HUDEP-2 (cell line): ENCODE results near the gene MARCHF11.

ENCODE experiments used
- DNase-seq, 76 experiments: peaks; one replicate each; lab custom pipeline; 2025; ENCODE audit not compliant: unreplicated experiment in 76 of 76; lab: John Stamatoyannopoulos, UW

The MARCHF11 gene

DNA sequence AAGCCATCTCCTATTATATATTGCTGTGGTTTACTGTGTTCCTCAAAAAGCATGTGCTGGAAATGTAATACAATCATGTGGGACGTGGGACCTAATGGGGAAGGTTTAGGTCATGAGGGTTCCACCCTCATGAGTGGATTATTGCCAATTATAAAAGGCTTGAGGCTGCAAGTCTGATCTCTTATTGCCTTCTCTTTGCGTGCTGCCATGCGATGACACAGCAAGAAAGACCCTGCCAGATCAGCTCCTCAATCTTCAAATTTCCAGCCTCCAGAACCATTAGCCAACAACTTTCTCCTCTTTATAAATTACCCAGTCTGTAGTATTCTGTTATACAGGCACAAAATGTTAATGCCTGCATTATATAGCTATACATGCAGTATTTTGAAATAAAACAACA, 45.4 kb downstream of the MARCHF11 start:
- DNase-seq = no peak

DNA sequence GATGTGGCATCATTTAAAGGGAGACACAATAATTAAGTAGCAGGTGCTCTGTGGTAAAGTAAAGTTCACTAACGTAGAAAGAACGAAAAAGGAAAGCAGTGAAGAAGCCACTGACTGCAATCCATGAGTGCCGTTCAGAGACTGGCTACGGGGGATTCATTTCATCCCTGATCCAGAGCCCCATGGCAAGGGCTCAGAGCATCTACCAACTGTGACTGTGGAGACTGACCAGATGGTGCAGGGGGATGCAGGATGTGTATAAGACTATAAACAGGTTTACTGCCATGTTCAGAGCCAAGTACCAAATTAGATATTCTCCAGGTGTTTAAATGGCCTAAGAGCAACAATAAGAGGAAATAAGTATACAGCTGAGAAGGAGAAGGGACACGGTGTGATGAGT, 47.7 kb downstream of the MARCHF11 start:
- DNase-seq = no peak

DNA sequence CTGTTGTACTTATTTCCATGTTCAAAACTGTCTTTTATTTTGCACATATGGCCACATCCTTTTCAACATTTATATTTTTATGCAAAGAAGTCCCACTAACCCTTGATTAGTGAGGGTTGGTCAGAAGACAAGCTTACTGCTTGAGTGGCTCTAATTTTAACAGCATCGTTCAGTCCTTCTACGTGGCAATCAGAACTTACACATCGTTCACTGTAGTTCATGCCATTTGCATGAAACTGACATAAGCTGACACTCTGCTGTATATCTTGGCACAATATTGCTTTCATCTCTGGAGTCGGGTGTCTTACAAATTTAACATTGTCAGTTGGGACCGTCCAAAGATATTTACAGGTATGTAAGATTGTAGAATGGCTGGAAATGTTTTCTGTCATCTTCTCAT, 50.6 kb downstream of the MARCHF11 start:
- DNase-seq = no peak

DNA sequence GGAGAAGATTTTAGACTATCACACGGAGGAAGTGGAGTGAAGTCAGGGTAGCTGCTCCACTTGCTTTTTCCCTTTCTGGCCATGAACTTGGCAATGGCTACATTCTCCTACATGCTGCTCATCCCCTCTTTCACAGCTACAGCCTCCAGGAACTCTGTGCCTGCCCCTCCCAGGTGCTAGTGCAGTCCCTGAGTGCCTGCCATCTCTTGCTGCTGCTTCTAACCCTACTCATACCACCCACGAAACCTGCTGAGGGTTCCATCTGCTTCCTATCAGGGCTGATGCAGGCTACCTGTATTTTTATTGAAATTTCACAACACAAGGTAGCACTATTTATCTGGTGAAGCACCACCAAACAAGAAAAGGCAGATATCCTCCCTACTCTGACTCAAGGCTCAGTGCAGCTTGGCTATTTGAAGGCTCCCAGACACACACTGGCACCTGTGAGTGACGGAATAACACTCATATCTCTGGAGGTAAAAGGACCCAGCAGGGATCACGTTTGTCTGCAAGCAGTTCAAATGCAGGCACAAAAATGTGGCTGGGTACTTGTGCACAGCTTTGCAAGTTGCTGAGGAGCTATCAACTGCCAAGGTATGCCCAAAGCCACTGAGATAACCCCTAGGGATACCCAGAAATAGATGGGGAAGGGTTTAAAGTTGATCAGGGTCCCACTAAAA, 51.6 kb downstream of the MARCHF11 start:
- no peak for DNase-seq

DNA sequence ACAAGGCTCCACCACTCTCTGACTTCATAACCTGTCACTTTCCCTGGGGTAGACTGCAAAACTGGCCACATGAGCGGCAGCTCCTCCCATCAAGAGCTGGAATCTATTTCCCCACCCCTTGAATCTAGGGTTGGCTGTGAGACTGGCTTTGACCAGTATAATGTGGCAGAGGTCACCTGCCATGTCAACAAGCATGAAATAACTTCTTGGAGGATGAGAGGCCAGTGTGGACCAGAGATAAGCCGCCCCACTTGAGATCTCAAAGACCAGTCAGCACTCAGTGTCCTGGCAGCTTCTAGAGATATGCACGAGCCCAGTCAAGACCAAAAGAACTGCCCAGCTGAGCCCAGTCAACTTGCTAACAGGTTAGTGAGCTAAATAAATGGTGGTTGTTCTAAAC, 59.0 kb downstream of the MARCHF11 start:
- no peak for DNase-seq

DNA sequence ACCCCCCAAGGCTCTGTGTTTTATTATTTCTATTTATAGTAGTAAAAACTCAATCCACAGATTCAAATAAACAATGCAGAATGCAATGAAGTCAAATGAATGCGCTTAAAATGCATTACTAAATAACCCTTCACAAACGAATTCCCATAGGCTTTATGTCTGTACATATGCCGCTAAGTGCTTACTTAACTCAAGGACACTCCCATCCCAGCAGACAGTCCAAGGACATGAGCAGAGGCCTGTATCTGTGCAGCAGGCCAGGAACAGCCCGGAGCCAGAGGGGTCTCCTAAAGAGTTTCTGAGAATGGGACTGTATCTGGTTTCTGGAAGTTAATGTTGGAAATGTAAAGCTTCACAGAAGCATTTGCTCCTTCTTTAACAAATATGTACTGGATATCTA, 59.8 kb downstream of the MARCHF11 start:
- no peak for DNase-seq

DNA sequence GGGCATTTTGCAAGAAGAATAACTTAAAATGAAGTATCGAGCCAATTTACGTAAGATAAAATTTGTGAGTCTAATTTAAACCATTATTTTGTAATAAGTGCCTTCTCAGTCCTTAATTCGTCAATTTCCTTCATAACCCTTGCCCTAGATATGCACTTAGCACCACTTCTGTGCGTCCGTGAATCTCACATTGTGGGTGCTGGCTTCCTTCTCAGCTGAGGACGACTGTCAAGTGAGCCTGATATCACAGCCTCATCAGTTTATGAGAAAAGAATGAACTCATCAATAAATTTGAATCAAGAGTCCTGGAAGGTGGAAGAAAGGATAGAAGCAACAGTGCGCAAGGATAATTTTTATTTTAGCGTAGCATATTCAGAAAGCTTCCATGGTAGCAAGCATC, 64.5 kb downstream of the MARCHF11 start:
- DNase-seq = no peak

DNA sequence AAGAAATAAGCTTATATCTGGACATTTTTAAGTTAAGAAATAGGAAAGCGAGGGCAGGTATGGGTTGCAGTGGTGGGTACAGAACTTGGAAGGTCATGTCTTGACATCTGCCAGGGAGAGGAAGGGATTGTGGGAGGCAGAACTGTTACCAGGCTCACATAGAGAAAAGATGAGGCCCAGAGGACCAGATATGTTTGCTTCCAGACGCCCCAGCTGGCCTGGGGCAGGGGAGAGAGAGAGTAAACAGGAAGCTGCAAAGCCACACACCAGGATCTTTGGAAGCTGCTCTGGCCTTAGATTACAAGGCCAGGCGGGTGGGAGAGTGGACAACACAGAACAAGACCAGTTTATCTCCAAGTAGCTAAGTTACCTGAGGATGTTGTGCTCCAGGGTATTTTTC, 71.2 kb downstream of the MARCHF11 start:
- DNase-seq = no peak

DNA sequence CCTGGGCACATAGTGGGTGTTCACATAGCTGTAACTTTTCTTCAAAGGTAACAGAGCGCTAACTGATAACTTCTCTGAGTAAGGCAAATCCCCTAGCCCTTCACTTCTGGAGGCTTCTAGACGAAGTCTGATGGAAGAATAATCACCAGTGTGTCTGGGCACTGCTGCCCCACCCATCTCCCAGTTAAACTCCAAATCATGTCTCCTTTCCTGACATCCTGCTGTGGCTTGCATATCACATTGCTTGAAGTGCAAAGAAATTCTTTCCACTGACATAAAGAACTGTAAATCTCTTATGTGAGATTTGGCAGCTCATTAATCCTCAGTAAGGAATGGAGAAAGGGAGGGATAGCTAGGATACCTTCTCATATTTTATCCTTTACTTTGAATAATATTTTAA, 74.6 kb downstream of the MARCHF11 start:
- no peak for DNase-seq

DNA sequence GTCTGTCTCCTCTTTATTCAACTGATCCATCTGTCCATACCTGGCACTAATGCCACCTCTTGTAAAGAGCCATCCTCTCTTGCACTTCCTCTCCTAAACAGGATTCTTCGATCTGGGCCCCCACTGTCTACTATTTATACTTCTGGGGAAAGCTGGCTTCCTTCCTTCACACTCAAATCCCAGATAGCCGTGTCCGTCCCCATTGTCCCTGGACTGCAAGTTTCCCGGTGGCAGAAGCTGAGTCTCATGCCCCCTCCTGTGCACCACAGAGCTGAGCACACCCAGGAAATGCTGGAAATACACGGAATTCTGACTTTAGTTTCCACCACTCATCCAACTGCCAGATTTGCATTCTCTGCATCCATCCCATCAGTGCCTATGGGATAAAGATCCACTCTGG, 84.0 kb downstream of the MARCHF11 start:
- no peak for DNase-seq

DNA sequence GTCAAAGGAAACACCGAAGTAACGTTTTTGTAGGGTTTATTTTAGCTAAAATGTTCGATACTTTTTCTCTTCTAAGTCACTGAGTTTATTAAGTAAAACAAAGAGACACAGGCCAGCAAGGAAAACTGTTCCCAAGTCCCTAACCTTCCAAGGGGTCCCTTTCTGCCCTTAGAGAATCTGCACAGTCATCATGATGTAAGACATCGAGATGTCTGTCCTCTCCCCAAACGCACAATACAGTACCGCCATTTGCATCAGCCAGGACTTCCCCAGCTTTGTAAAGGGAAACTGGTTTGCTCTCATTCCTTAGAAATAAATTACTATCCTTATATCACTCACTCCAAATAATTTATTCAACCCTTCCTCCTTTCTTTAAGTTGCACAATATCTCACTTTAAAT, 89.3 kb downstream of the MARCHF11 start:
- no peak for DNase-seq

DNA sequence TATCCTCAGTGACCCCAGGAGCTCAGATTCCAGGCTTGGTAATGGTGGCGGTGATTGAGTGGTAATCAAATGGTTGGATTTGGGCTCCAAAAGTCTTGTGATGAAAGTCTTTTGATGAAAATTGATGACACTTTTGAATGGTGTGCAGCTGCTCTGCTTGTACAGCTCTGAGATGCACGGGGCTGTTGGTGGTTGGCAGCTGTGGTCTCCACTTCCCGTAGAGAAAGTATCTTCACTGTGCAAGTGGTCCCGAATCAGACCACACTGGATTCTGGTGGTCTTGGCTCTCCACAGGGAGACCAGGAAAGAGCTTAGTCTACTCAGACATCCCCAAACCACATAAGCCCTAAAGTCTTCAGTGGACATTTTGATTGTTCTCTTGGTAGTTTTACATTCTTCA, 96.6 kb downstream of the MARCHF11 start:
- no peak for DNase-seq

DNA sequence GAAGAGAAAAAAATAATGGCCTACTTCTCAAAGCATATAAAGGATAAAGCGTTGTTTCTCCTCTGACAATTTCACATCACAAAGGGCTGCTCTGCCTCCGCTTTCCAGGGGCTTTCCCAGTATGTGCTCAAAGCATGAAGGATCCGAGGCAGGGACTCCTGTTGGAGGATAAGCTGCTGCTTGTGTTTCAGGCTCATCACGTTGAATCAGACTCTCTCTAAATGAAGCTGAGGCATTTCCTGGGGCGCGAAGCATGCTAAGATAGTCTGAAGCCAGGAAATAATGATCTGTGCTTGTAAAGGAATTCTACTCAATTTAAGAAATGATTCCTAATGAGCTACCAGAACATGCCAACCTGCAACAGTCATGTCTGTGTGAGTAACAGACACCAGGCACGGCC, 97.5 kb downstream of the MARCHF11 start:
- no peak for DNase-seq

DNA sequence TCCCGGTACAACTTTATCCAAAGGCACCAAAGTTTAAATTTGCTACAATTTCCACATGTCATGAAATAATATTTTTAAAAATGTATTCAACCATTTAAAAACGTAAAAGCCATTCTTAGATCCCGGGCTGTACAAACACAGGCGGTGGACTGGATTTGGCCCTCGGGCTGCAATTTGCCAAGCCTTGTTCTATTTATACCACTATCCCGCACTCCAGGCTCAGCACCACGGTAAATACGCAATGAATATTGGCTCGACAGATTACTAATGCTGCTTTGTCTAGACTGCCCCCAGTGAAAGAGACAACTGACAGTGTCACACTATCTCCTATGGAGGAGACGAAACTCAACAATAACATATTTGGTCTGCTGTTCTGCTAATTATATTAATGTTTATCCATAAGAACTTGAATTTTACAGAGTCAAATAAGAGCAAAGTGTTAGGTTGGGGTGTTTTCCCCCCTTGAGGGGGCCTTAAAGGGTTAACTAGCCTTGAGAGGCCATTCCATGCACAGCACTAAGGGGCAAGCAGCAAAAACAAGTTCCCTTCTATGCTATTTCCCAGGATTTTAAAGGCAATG, 98.1 kb downstream of the MARCHF11 start:
- no peak for DNase-seq

DNA sequence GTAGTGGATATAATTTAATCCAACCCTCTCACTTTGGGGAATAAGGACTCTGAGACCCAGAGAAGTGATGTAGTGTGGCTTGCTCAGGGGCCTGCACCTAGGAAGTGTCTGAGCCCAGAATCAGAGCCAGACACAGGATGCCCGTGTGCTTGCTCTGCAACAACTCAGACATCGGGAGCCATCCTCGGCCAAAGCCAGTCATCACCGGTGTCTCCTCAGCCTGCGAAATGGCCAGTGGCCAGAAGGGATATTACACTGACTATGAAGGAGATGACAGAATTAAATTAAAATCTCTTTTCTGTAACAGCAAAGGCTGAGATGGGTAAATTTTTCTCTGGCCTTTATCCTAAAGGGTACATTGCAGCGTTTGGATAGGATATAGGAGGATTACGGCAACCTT, 102.9 kb downstream of the MARCHF11 start:
- DNase-seq = no peak

DNA sequence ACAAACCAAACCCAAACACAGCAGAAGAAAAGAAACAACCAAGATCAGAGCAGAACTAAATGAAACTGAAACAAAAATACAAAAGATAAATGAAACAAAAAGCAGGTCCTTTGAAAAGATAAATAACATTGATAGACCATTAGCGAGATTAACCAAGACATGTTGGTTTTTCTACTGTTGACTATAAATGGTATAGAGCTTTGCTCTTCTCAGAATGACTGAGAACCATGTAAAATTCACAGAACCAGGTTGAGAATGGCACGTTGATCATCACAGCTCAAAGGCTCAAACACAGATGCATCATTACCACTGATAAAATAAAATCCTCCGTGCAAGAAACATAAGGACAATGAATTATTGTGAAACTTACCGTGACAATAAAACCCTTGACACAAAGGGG, 105.2 kb downstream of the MARCHF11 start:
- no peak for DNase-seq

DNA sequence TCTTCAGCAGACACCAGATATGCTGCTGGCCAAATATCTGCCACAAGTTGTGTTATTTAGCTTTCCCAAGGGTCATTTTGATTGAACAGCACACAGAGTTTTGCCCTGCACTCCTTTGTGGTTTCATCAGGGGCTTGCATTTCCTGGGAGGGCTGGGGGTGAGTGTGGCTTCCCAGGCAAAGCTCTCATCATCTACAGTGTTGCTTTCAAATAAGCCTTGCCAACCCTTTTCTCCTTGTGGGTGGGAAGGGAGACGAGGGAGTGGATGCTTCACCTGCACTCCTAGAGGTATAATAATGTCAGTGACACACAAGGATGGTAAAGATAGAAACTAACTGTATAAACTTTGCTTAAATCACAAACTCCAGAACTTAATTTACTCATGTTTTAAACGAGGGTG, 107.0 kb downstream of the MARCHF11 start:
- no peak for DNase-seq

DNA sequence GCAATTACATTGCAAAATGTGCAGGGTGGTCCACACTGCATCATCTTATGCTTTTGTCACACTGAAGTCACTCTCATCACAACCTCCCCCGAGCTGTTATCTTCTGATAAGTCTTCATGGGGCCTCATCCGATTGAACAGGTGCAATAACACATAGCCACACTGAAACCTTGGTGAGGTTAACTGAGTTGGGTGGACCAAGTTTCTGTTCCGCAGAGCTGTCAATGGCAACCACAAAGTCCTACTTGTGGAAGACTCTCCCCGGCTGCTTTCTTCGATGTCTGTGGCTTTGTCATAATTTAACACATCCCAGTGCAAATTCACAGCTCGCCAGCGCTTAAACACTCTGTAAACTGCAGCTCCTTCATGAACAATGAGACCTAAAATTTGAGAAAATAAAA, 112.2 kb downstream of the MARCHF11 start:
- DNase-seq = no peak

DNA sequence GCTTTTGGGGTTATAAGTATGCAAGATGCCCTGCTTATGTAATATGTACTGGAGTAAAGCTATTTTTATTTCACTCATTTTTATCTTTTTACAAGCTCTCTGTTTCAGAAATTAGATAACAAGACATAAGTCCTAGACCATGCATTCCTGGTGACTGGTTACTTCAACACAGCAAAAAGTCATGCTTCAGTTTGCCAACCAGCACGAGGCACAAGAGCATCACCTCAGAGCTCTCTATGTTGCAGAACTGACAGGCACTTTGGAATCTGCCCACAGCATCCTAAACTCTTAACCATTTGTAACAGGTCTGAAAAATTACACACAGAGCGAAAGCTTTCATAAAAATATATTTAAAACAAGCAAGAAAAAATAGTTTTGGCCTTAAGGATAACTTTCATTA, 112.8 kb downstream of the MARCHF11 start:
- DNase-seq = no peak

DNA sequence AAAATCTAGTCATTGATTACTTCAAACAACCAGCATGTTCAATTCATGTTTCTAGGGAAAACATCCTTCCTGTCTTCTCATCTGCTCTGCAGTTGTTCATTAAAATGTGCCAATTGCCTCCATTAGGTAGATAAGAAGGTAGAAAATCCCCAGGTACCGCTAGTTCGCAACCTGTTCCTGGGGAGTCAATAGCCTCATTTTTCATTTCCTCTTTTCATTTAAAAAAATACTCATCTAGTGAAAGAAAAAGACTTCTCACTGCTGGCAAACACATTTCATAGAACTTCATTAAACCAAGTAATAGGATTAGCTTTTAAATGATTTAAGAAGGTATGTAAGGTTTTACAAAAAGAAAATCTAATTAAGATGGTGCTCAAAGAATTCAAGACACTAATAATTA, 113.3 kb downstream of the MARCHF11 start:
- no peak for DNase-seq

DNA sequence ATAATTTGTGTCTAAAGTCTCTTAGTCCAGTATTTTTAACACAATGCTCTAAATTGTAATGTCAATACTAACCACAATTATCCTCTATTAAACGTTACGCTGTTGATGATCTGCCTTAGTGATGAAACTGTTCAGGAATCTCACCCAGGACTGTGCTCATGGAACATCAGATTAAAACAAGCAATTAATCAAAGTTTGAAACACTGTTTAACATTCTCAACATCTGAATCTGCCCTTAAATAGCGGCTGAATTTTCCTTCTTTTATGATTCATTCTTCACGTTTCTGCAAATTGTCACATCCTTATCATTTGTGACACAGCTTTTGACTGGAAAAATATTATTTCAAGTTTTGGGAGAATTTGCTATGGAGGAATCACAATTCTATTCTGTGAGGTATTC, 113.8 kb downstream of the MARCHF11 start:
- no peak for DNase-seq

DNA sequence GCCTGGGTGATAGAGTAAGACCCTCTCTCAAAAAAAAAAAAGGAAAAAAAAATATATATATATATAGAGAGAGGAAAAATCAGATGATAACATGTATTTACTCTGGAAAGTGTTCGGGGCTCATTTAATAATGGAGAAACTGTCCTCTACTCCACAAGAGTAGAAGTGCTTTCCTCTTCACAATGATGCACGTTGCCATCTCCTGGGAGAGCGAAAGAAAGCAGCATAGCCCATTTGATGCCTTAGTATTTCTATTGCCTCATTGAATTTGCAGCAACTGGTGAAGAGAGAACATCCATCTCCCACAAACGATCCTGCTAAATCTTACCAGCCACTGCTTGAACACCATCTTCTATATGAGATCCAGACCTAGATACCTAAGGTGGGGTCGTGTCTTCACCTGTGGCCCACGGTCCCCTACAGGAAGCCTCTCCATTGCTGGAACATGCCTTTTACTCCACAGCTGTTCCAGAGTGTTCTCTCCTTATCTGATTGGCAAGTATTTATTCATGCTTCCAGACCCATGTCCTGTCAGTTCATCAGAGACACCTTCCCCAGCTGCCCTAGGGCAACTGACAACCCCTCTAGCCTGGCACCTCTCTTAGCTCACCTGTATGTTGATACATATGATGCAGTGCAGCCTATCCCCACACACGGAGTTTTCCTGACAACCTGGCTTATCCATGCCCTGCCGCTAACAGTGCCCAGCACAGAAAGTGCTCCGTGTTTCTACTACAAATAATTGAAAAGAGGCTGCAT, 115.3 kb downstream of the MARCHF11 start:
- DNase-seq = no peak
